K562 (cell line): Measurements from ENCODE around the gene CDC42BPB. TPM values are rescaled to one million over a fixed set of nuclear protein-coding genes. Genes with fewer than 3 reads are reported as not detected.

Experiments used
- ATAC-seq: fragments of 200-7000 bp; cut with Tn5 transposase; 3 replicates; pipeline ENCODE4 v1.9.1; 2020; ENCODE audit warnings: moderate library complexity
- BruUV-seq: library from RNA; stranded (reverse); fragments of 400-500 nt; replicated peaks from 2 replicates; lab custom pipeline; 2021; lab: Mats Ljungman, UMichigan
- CTCF ChIA-PET: fragments of 300-600 bp; formaldehyde crosslinking; extraction: SDS; loops from one replicate; lab custom pipeline; 2021; ENCODE audit warnings: low intra/inter-chr PET ratio; lab: Yijun Ruan, JAX
- POLR2A ChIA-PET: fragments of 300-600, 350-650 bp; sonication (Branson Sonifier 250); formaldehyde crosslinking; extraction: SDS; loops from one replicate; lab custom pipeline; 2021; ENCODE audit warnings: antibody characterized with exemption, inconsistent platforms; lab: Yijun Ruan, JAX
- DNase-seq, 4 experiments: peaks; one replicate each; pipeline versions ENCODE4 v3.0.0 to v3.0.0-alpha.2; 2011 to 2018; ENCODE audit warnings: low spot score in 3 of 4, mixed read lengths in 3 of 4; ENCODE audit errors: extremely low read depth in 1 of 4
- FAIRE-seq: peaks from 2 replicates; lab custom pipeline; 2011; peaks lifted over from hg19 to GRCh38; lab: Jason Lieb, UNC
- H2AFZ ChIP-seq: 2 replicates; pipeline ENCODE4 v1.6.0; 2011; ENCODE audit warnings: low read depth, low read length, control low read depth, inconsistent platforms
- H3K27ac ChIP-seq: fragments of 200-600 bp; 3 replicates; pipeline ENCODE4 v1.8.0; 2011; ENCODE audit warnings: low read depth, mild to moderate bottlenecking, control low read depth, inconsistent platforms, low read length, moderate library complexity, mixed read lengths; ENCODE audit errors: extremely low read depth
- H3K27me3 ChIP-seq, 2 experiments: fragments of 300-600 bp in 1 of 2; 2 replicates in 1 of 2; 3 replicates in 1 of 2; pipeline versions ENCODE4 v1.6.0 to v1.8.0; 2011; ENCODE audit warnings: inconsistent platforms in 2 of 2, low read length in 2 of 2, mild to moderate bottlenecking in 1 of 2, mixed read lengths in 1 of 2, moderate library complexity in 1 of 2; ENCODE audit not compliant: control insufficient read depth in 2 of 2, insufficient read depth in 2 of 2
- H3K36me3 ChIP-seq: fragments of 300-600 bp; 3 replicates; pipeline ENCODE4 v1.8.0; 2011; ENCODE audit warnings: mild to moderate bottlenecking, low read length, inconsistent platforms; ENCODE audit not compliant: control insufficient read depth, insufficient read depth
- H3K4me1 ChIP-seq, 2 experiments: fragments of 200-600 bp in 1 of 2; replicated peaks in 1 of 2; 2 replicates in 1 of 2; 3 replicates in 1 of 2; pipeline versions ENCODE4 v1.5.1 to v1.8.0; 2011; ENCODE audit warnings: inconsistent platforms in 2 of 2, low read length in 2 of 2, mild to moderate bottlenecking in 1 of 2, mixed read lengths in 1 of 2, moderate library complexity in 1 of 2; ENCODE audit not compliant: control insufficient read depth in 2 of 2, insufficient read depth in 2 of 2
- H3K4me2 ChIP-seq: 2 replicates; pipeline ENCODE4 v1.6.1; 2011; ENCODE audit warnings: low read length, control low read depth, inconsistent platforms, mixed read lengths; ENCODE audit not compliant: insufficient read depth
- H3K4me3 ChIP-seq: fragments of 200-600 bp; sonication (generic), shearing (Covaris generic); 2 replicates; pipeline ENCODE4 v1.5.1; 2016; ENCODE audit warnings: control low read depth, inconsistent platforms
- H3K79me2 ChIP-seq: fragments of 200-600 bp; 3 replicates; pipeline ENCODE4 v1.8.0; 2011; ENCODE audit warnings: low read length, inconsistent platforms; ENCODE audit not compliant: control insufficient read depth, insufficient read depth
- H3K9ac ChIP-seq, 2 experiments: 2 replicates each; pipeline versions ENCODE4 v1.6.0 to v1.6.1; 2011; ENCODE audit warnings: low read depth in 2 of 2, low read length in 2 of 2, control low read depth in 1 of 2, inconsistent platforms in 1 of 2, mild to moderate bottlenecking in 1 of 2, mixed read lengths in 1 of 2; ENCODE audit not compliant: insufficient read depth in 1 of 2
- H3K9me1 ChIP-seq: one replicate; pipeline ENCODE4 v1.6.0; 2011; ENCODE audit warnings: inconsistent platforms, mild to moderate bottlenecking, low read length, moderate library complexity; ENCODE audit not compliant: control insufficient read depth, insufficient read depth
- H3K9me3 ChIP-seq: replicated peaks from 2 replicates; pipeline ENCODE4 v1.5.1; 2011; ENCODE audit warnings: low read depth, low read length, inconsistent platforms; ENCODE audit not compliant: control insufficient read depth, insufficient read depth
- H4K20me1 ChIP-seq: replicated peaks from 2 replicates; pipeline ENCODE4 v1.6.1; 2011; ENCODE audit warnings: low read length, inconsistent platforms, mixed read lengths; ENCODE audit not compliant: control insufficient read depth, insufficient read depth
- KDM1A ChIP-seq, 2 experiments: fragments of 450-650 bp; IDR thresholded peaks; 2 replicates each; pipeline ENCODE4 v1.6.1; 2016; ENCODE audit warnings: mild to moderate bottlenecking in 2 of 2
- NFIC ChIP-seq: fragments of 450-650 bp; IDR thresholded peaks from 2 replicates; pipeline ENCODE4 v1.6.1; 2017; ENCODE audit warnings: mild to moderate bottlenecking, inconsistent platforms
- WGBS: fragments of 100-300 bp; shearing (Covaris generic); methylation state at CpG from one replicate; pipeline ENCODE4 v1.1.6; 2016; ENCODE audit warnings: low coverage, mixed read lengths; ENCODE audit not compliant: insufficient coverage; ENCODE audit errors: missing lambda C conversion rate; 5-methylcytosine and 5-hydroxymethylcytosine counted together
- in situ Hi-C: fragments of 300-500 bp; cut with MboI; formaldehyde crosslinking; loops from 4 replicates; pipeline ENCODE4 v1.15.0; 2018; ENCODE audit warnings: inconsistent platforms, mixed read lengths
- intact Hi-C: fragments of 100-400 bp; cut with micrococcal nuclease; formaldehyde crosslinking; loops from 2 replicates; pipeline ENCODE4 v1.14.2; 2022
- polyA plus RNA-seq, 8 experiments: library from polyadenylated mRNA; depleted of rRNA in 4 of 8; stranded (reverse) in 5 of 8; unstranded in 3 of 8; fragments of >200 nt; fragmentation: Nextera tagmentation in 2 of 8; fragmentation: Illumina TruSeq in 1 of 8; extraction: Ambion mirVana in 2 of 8; extraction: Trizol in 1 of 8; gene quantifications; 2 replicates each; pipeline versions ENCODE4 v1.2.1 to v1.2.3, GENCODE V29; 2011 to 2014; ENCODE audit warnings: inconsistent platforms in 1 of 8, missing spikeins in 1 of 8
- total RNA-seq, 7 experiments: library from RNA; depleted of rRNA in 6 of 7; stranded (reverse); fragments of >200 nt in 6 of 7; fragmentation: Illumina TruSeq in 2 of 7; extraction: Trizol in 2 of 7; gene quantifications; 2 replicates each; pipeline versions ENCODE4 v1.2.1 to v1.2.3, GENCODE V29; 2011 to 2021; ENCODE audit warnings: low replicate concordance in 1 of 7
- TF ChIP-seq, protein P1 (sequence below): sonication (generic); formaldehyde crosslinking; IDR thresholded peaks from 2 replicates; pipeline ENCODE4 v1.8.0; 2022; ENCODE audit warnings: mild to moderate bottlenecking, missing genetic modification reagents
- TF ChIP-seq, protein P2 (sequence below): sonication (generic); formaldehyde crosslinking; IDR thresholded peaks from 2 replicates; pipeline ENCODE4 v1.8.1; 2023; ENCODE audit warnings: mild to moderate bottlenecking, missing genetic modification reagents

Gene CDC42BPB
- total and polyA plus RNA-seq, 9 of the 15 experiments (the other 6 are each of a cell fraction or from before 2014, with no cell fraction given): 0.07 to 24.3 (median 12.6) TPM

- TF ChIP-seq, protein P1, sequence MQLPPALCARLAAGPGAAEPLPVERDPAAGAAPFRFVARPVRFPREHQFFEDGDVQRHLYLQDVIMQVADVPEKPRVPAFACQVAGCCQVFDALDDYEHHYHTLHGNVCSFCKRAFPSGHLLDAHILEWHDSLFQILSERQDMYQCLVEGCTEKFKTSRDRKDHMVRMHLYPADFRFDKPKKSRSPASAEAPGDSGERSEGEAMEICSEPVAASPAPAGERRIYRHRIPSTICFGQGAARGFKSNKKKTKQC (CRISPR knock-in tag): no peak
Measured at GRCh38 chr14:103070263-103070885, 13.0 kb upstream of the CDC42BPB start (continued).

DNA sequence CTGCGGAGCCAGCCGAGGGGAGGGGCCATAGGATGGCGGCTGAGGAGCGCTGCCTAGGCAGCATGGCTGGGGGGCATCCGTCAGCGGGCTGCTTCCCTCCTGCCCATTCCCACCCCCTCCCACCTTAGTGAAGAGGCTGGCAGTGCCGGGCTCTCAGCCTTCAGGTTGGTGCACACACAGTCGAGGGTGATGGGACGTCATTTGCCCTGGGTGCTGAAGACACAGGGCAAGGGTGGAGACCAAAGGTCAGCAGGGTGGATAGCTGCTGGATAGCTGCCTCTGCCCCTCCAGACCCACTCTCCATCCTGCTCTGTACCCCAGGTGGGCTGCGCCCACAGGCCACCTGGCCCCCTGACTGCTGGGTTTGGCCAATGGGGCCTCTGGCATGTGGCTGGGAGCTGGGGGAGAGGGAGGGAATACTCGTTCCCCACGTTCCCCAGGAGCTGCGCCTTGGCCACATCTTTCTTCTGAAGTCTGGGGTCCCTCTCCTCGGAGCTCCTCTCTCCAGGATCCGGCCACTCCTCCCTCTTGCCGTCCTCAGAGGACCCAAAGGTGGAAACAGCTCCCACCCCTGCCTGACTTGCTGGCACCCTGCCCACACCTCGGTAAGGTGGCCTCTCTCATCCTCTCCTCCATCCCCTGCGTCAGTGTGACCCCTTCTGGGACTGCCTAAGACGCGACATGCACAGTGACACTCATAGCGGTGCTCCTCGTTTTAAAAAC lies 11.2 kb upstream of the CDC42BPB start:
- H3K79me2 ChIP-seq: no peaks in the 10 kb centered on the region
- no peaks in the 10 kb centered on the region for H3K9me3 ChIP-seq
- no peaks in the 10 kb centered on the region for H4K20me1 ChIP-seq
- H3K9ac ChIP-seq: peak overlapping the region in 1 of 2 experiments; percentile 52; a peak in 2 of 4 replicates
- H3K27ac ChIP-seq: no peak overlapping the region
- TF ChIP-seq KDM1A (IDR thresholded peaks at IDR 0.05) (no peak), NFIC (peak; percentile 78)
- TF ChIP-seq, protein P2, sequence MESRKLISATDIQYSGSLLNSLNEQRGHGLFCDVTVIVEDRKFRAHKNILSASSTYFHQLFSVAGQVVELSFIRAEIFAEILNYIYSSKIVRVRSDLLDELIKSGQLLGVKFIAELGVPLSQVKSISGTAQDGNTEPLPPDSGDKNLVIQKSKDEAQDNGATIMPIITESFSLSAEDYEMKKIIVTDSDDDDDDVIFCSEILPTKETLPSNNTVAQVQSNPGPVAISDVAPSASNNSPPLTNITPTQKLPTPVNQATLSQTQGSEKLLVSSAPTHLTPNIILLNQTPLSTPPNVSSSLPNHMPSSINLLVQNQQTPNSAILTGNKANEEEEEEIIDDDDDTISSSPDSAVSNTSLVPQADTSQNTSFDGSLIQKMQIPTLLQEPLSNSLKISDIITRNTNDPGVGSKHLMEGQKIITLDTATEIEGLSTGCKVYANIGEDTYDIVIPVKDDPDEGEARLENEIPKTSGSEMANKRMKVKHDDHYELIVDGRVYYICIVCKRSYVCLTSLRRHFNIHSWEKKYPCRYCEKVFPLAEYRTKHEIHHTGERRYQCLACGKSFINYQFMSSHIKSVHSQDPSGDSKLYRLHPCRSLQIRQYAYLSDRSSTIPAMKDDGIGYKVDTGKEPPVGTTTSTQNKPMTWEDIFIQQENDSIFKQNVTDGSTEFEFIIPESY (CRISPR knock-in tag): peak; percentile 70; the same call in 1 of the 2 replicates
- BruUV-seq: no TSS peak
- H3K27me3 ChIP-seq: peaks cover 0 to 6% of the 10 kb centered on the region in 2 experiments; a peak in 2 of 5 replicates
- H3K4me2 ChIP-seq: no peak overlapping the region
- ATAC-seq (no peak; the same call in 2 of the 3 replicates), DNase-seq (no peak), FAIRE-seq (no peak)
- H3K9me1 ChIP-seq: no peaks in the 10 kb centered on the region
- H3K4me1 ChIP-seq: peaks cover 0 to 39% of the 10 kb centered on the region in 2 experiments; a peak in 3 of 5 replicates
- no peak overlapping the region for H2AFZ ChIP-seq
- no peaks in the 10 kb centered on the region for H3K36me3 ChIP-seq
- ChIA-PET POLR2A (interaction anchor here (0.6 to 1.3 kb wide), 4 partner anchors 72 to 569 kb away, joined by 3 read pairs; no protein-coding TSS in a partner anchor), CTCF (no interaction called here)
- no peak overlapping the region for H3K4me3 ChIP-seq
- in situ Hi-C loops (no loop called here), intact Hi-C loops (no loop called here)
- WGBS: 16% methylated on average over 12 of the region's 22 CpGs
